HEK293T (cell line): Measurements from ENCODE around the gene LHFPL5.

Experiments used
- ARNT ChIP-seq: fragments of 450-650 bp; IDR thresholded peaks from 2 replicates; pipeline ENCODE4 v1.6.1; 2017; ENCODE audit warnings: mild to moderate bottlenecking
- BHLHE40 ChIP-seq: fragments of 450-650 bp; IDR thresholded peaks from 2 replicates; pipeline ENCODE4 v1.6.1; 2016; ENCODE audit warnings: mild to moderate bottlenecking, moderate library complexity, borderline replicate concordance
- CTBP1 ChIP-seq: fragments of 450-650 bp; IDR thresholded peaks from 2 replicates; pipeline ENCODE4 v1.6.1; 2016; ENCODE audit warnings: borderline replicate concordance
- FOXA1 ChIP-seq: fragments of 450-650 bp; IDR thresholded peaks from 2 replicates; pipeline ENCODE4 v1.6.1; 2016; ENCODE audit warnings: mild to moderate bottlenecking
- FOXM1 ChIP-seq: fragments of 450-650 bp; IDR thresholded peaks from 2 replicates; pipeline ENCODE4 v1.6.1; 2017; ENCODE audit warnings: mild to moderate bottlenecking, borderline replicate concordance
- HDGF ChIP-seq: fragments of 450-650 bp; IDR thresholded peaks from 2 replicates; pipeline ENCODE4 v1.6.1; 2017; ENCODE audit warnings: antibody characterized with exemption, borderline replicate concordance
- L3MBTL2 ChIP-seq: fragments of 450-650 bp; conservative IDR thresholded peaks from 2 replicates; pipeline ENCODE4 v1.6.1; 2016; ENCODE audit warnings: mild to moderate bottlenecking
- SP1 ChIP-seq: fragments of 450-650 bp; IDR thresholded peaks from 2 replicates; pipeline ENCODE4 v1.6.1; 2017
- SUZ12 ChIP-seq: fragments of 450-650 bp; IDR thresholded peaks from 2 replicates; pipeline ENCODE4 v1.6.1; 2016; ENCODE audit warnings: mild to moderate bottlenecking
- TARDBP ChIP-seq: fragments of 450-650 bp; IDR thresholded peaks from 2 replicates; pipeline ENCODE4 v1.6.1; 2016
- ZNF384 ChIP-seq: fragments of 450-650 bp; IDR thresholded peaks from 2 replicates; pipeline ENCODE4 v1.6.1; 2016

GRCh38 chr6:35833536-35833935 lies 28.4 kb downstream of the LHFPL5 start:
- TF ChIP-seq FOXM1 (no peak), CTBP1 (no peak), HDGF (no peak), SUZ12 (no peak), BHLHE40 (no peak), ZNF384 (no peak), L3MBTL2 (no peak), TARDBP (no peak), FOXA1 (no peak), ARNT (no peak), SP1 (no peak)
